Uterine smooth muscle cell (primary cell): ENCODE measurements around the gene VCAM1. TPM values are rescaled to one million over a fixed set of nuclear protein-coding genes. Genes with fewer than 3 reads are reported as not detected.

Source experiments
- total RNA-seq: library from RNA; depleted of rRNA; stranded (reverse); fragments of >200 nt; gene quantifications from 2 replicates; pipeline ENCODE4 v1.2.3, GENCODE V29; 2014

Gene VCAM1, protein sequence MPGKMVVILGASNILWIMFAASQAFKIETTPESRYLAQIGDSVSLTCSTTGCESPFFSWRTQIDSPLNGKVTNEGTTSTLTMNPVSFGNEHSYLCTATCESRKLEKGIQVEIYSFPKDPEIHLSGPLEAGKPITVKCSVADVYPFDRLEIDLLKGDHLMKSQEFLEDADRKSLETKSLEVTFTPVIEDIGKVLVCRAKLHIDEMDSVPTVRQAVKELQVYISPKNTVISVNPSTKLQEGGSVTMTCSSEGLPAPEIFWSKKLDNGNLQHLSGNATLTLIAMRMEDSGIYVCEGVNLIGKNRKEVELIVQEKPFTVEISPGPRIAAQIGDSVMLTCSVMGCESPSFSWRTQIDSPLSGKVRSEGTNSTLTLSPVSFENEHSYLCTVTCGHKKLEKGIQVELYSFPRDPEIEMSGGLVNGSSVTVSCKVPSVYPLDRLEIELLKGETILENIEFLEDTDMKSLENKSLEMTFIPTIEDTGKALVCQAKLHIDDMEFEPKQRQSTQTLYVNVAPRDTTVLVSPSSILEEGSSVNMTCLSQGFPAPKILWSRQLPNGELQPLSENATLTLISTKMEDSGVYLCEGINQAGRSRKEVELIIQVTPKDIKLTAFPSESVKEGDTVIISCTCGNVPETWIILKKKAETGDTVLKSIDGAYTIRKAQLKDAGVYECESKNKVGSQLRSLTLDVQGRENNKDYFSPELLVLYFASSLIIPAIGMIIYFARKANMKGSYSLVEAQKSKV
- 0.44 and 3.0 TPM in 2 replicates for total RNA-seq

DNA sequence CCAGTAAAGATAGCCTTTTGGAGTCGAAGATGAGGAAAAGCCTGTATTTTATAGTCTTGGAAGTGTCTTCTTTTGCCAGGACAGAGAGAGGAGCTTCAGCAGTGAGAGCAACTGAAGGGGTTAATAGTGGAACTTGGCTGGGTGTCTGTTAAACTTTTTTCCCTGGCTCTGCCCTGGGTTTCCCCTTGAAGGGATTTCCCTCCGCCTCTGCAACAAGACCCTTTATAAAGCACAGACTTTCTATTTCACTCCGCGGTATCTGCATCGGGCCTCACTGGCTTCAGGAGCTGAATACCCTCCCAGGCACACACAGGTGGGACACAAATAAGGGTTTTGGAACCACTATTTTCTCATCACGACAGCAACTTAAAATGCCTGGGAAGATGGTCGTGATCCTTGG, at the start of gene VCAM1:
TSS of gene VCAM1 (plus strand) at position 253 of the 400 bp plus-strand sequence. CDS start at position 372, 119 bp downstream.

Other genes starting within 250 kb of the VCAM1 start
- not detected in 2 replicates for gene GPR88, start 181.6 kb upstream of the VCAM1 start, total RNA-seq
- 28.8 and 29.9 TPM in 2 replicates for gene EXTL2, start 175.1 kb downstream of the VCAM1 start, total RNA-seq
- 35.1 and 42.4 TPM in 2 replicates for gene SLC30A7, start 176.3 kb downstream of the VCAM1 start, total RNA-seq